ENCODE results near the gene YARS1. TPM values are rescaled to one million over a fixed set of nuclear protein-coding genes. Genes with fewer than 3 reads are reported as not detected.
"Not testable (repeated sequence)": the region's sequence is repeated elsewhere in the genome, so short reads cannot be mapped to it uniquely, and the experiment has no call there.

Gene YARS1
- total RNA-seq, 1 experiment from 2014 or later = 120 TPM

- no peak overlapping the region for H3K4me3 ChIP-seq (ENCODE audit: low read depth in 2 of 2, low read length in 2 of 2)
- DNase-seq (ENCODE audit: low read depth, low spot score) (no peak), ATAC-seq (no peak)
- H3K36me3 ChIP-seq (ENCODE audit: control insufficient read depth, insufficient read depth, low read length) = peaks cover 10% of the 10 kb centered on the region
- H3K9me3 ChIP-seq (ENCODE audit: control insufficient read depth, insufficient read depth, low read depth, low read length) = no peaks in the 10 kb centered on the region
- TF ChIP-seq REST (IDR thresholded peaks at IDR 0.05; ENCODE audit: insufficient read depth in 1 of 2, low read depth in 2 of 2, low read length in 1 of 2) = no peak
- ChIA-PET CTCF (no interaction called here), POLR2A (interaction anchor here (0.6 to 0.7 kb wide), 2 partner anchors 74 to 776 kb away, joined by 3 to 4 read pairs; no protein-coding TSS in a partner anchor)
- H3K4me1 ChIP-seq (ENCODE audit: control insufficient read depth, insufficient read depth, low read length) = no peaks in the 10 kb centered on the region
- no peak overlapping the region for H3K27ac ChIP-seq (ENCODE audit: low read length)
- no TSS peak for BruUV-seq (replicated peaks)
- no peaks in the 10 kb centered on the region for H3K27me3 ChIP-seq (ENCODE audit: control insufficient read depth, insufficient read depth, low read length)
- in situ Hi-C loops (cut with HindIII; ENCODE audit: low pct_unique_long_range_greater_than_20kb, low sequenced_read_pairs) (no loop called here), intact Hi-C loops (cut with micrococcal nuclease; ENCODE audit: unreplicated experiment) (no loop called here)
Observed at GRCh38 chr1:32806910-32807523, 10.1 kb downstream of the YARS1 start.

GRCh38 chr1:32806290-32806689, 10.9 kb downstream of the YARS1 start:
- in situ Hi-C loops (cut with HindIII; ENCODE audit: low pct_unique_long_range_greater_than_20kb, low sequenced_read_pairs) (no loop called here), intact Hi-C loops (cut with micrococcal nuclease; ENCODE audit: unreplicated experiment) (no loop called here)
- ChIA-PET CTCF (no interaction called here), POLR2A (no interaction called here)
- Histone ChIP-seq H3K27me3 (ENCODE audit: control insufficient read depth, insufficient read depth, low read length) (no peaks in the 10 kb centered on the region), H3K4me1 (ENCODE audit: control insufficient read depth, insufficient read depth, low read length) (no peaks in the 10 kb centered on the region), H3K27ac (ENCODE audit: low read length) (no peak overlapping the region), H3K9me3 (ENCODE audit: control insufficient read depth, insufficient read depth, low read depth, low read length) (no peaks in the 10 kb centered on the region), H3K4me3 (ENCODE audit: low read depth in 2 of 2, low read length in 2 of 2) (no peak overlapping the region), H3K36me3 (ENCODE audit: control insufficient read depth, insufficient read depth, low read length) (peaks cover 12% of the 10 kb centered on the region)
- DNase-seq (ENCODE audit: low read depth, low spot score) (no peak), ATAC-seq (no peak)
- no TSS peak for BruUV-seq (replicated peaks)
- TF ChIP-seq REST (IDR thresholded peaks at IDR 0.05; ENCODE audit: insufficient read depth in 1 of 2, low read depth in 2 of 2, low read length in 1 of 2) (no peak), POLR2AphosphoS5 (IDR thresholded peaks at IDR 0.05; ENCODE audit: low read depth, low read length) (no peak), SIN3A (IDR thresholded peaks at IDR 0.05; ENCODE audit: borderline replicate concordance, insufficient read depth, low read depth, low read length) (no peak), CTCF (IDR thresholded peaks at IDR 0.05) (no peak), TCF7L2 (IDR thresholded peaks at IDR 0.05; ENCODE audit: low read depth, low read length) (no peak)

GRCh38 chr1:32804460-32804859, 12.7 kb downstream of the YARS1 start:
- H3K27ac ChIP-seq (ENCODE audit: low read length); H3K9me3 ChIP-seq (ENCODE audit: control insufficient read depth, insufficient read depth, low read depth, low read length); CTCF ChIA-PET; POLR2A ChIA-PET; H3K27me3 ChIP-seq (ENCODE audit: control insufficient read depth, insufficient read depth, low read length); intact Hi-C loops (cut with micrococcal nuclease; ENCODE audit: unreplicated experiment); in situ Hi-C loops (cut with HindIII; ENCODE audit: low pct_unique_long_range_greater_than_20kb, low sequenced_read_pairs); BruUV-seq (replicated peaks); ATAC-seq; H3K4me1 ChIP-seq (ENCODE audit: control insufficient read depth, insufficient read depth, low read length); H3K4me3 ChIP-seq (ENCODE audit: low read depth in 2 of 2, low read length in 2 of 2); DNase-seq (ENCODE audit: low read depth, low spot score): not testable (repeated sequence)
- H3K36me3 ChIP-seq (ENCODE audit: control insufficient read depth, insufficient read depth, low read length) = peaks cover 16% of the 10 kb centered on the region
